Sigmoid colon (tissue), 7 donors: ENCODE data around the gene SPRED2. TPM values are rescaled to one million over a fixed set of nuclear protein-coding genes. Genes with fewer than 3 reads are reported as not detected.
A peak's percentile ranks its signal among the peaks of the same experiment; 100 is the strongest.

Experiments
- DNase-seq: peaks from one replicate; pipeline ENCODE4 v3.0.0-alpha.2; 2019
- H3K27ac ChIP-seq, 4 donors: fragments of 200-600 bp; sonication (generic); one replicate each; pipeline ENCODE4 v1.5.1; 2016 to 2019; ENCODE audit warnings: mild to moderate bottlenecking in 1 of 4
- H3K27me3 ChIP-seq, 3 donors: fragments of 200-600 bp; sonication (generic); one replicate each; pipeline ENCODE4 v1.5.1; 2019; ENCODE audit warnings: mild to moderate bottlenecking in 1 of 3
- H3K36me3 ChIP-seq, 4 donors: fragments of 200-600 bp; sonication (generic); one replicate each; pipeline ENCODE4 v1.5.1; 2016 to 2019
- H3K4me1 ChIP-seq, 4 donors: fragments of 200-600 bp; sonication (generic); one replicate each; pipeline ENCODE4 v1.5.1; 2017 to 2019
- H3K4me3 ChIP-seq, 4 donors: fragments of 200-600 bp; sonication (generic); one replicate each; pipeline ENCODE4 v1.5.1; 2017 to 2019; ENCODE audit warnings: mild to moderate bottlenecking in 2 of 4, moderate library complexity in 1 of 4
- H3K9me3 ChIP-seq, 4 donors: fragments of 200-600 bp in 3 of 4; sonication (generic) in 3 of 4; one replicate each; pipeline versions ENCODE4 v1.5.1 to v1.6.1; 2013 to 2019
- EP300 ChIP-seq, 4 donors: sonication (generic); formaldehyde crosslinking; IDR thresholded peaks; one replicate each; pipeline ENCODE4 v1.6.1; 2017; ENCODE audit warnings: antibody characterized with exemption in 4 of 4
- POLR2A ChIP-seq, 2 donors: fragments of 450-650 bp; IDR thresholded peaks; one replicate each; pipeline ENCODE4 v1.6.1; 2016; ENCODE audit warnings: antibody characterized with exemption in 2 of 2, mild to moderate bottlenecking in 2 of 2, moderate library complexity in 2 of 2
- POLR2AphosphoS5 ChIP-seq, 4 donors: sonication (generic); formaldehyde crosslinking; IDR thresholded peaks; one replicate each; pipeline ENCODE4 v1.6.1; 2017; ENCODE audit warnings: antibody characterized with exemption in 4 of 4
- WGBS, 2 donors: extraction: QIAGEN DNeasy Blood & Tissue Kit; methylation state at CpG; one replicate each; pipeline ENCODE4 v1.1.7; 2013; 5-methylcytosine and 5-hydroxymethylcytosine counted together
- intact Hi-C: fragments of 100-400 bp; cut with DNase I; formaldehyde crosslinking; loops from one replicate; pipeline ENCODE4 v1.15.1; 2023
- polyA plus RNA-seq, 3 donors: library from polyadenylated mRNA; stranded (reverse); fragments of 200-250 nt; gene quantifications; one replicate each; pipeline ENCODE4 v1.2.3, GENCODE V29; 2013
- total RNA-seq, 4 donors: library from RNA; depleted of rRNA; stranded (reverse); fragments of >200 nt; gene quantifications; one replicate each; pipeline ENCODE4 v1.1.0, GENCODE V29; 2016
- TF ChIP-seq, protein P1 (sequence below), 4 experiments: fragments of 450-650 bp in 3 of 4; fragments of 200-600 bp in 1 of 4; IDR thresholded peaks; one replicate each; pipeline ENCODE4 v1.5.1; 2016 to 2019; ENCODE audit warnings: antibody characterized with exemption in 4 of 4, mild to moderate bottlenecking in 3 of 4, moderate library complexity in 2 of 4
- donor health status: healthy with polysubstance abuse.
- donor health status: Bipolar disorder and iron deficiency.
- donor health status: healthy.

The SPRED2 gene
- total and polyA plus RNA-seq, 7 donors = 6.1 to 31.2 (median 13.0) TPM

DNA sequence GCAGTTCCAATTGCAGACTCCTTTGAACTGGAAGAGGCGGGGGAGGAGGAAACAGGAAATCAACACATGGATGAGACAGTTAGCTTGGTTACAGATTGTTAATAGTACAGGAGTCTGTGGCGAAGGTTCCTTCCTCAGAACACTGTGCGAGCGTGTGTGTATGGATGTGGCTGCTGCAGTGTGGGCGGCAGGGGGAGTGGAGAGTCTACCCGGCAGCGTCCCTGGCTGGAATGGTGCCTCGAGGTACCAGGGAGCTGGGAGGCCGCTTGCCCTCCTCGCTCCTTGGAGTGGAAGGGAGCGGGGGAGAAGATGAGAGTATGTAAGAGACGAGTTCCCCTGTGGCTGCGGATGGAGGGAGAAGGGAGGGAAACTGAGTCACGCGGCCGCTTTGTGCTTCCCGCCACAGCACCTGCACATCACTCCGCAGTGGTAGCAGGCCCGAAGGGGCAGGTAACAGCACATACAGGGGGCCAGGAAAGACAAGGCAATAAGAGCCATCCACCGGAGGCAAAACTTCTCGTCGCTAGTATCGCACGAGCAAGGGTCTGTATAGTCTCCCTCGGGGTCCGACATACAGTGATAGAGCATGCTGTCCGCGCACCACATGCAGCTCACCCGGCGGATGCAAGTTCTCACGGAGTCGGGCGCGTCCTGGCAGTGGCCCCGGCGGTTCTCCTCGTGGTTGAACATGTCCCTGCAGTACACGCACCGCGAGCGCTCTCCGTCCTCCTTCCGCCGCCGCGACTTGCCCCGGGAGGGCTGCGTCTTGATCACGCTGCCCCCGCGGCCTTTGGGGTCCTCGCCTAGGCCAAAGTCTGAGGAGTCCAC is 119.1 kb downstream of the SPRED2 start:
- no peaks in the 10 kb centered on the region for H3K27me3 ChIP-seq
- WGBS, 2 donors = 94 to 95% methylated on average over 52 of the region's 52 CpGs
- peaks cover 0 to 4% (median 2%) of the 10 kb centered on the region in 4 donors for H3K4me1 ChIP-seq
- no peak overlapping the region for H3K27ac ChIP-seq
- peaks cover 0 to 46% (median 12%) of the 10 kb centered on the region in 4 donors for H3K36me3 ChIP-seq
- peak; percentile 56 for DNase-seq
- TF ChIP-seq POLR2A (IDR thresholded peaks at IDR 0.05) (no peak), EP300 (IDR thresholded peaks at IDR 0.05) (no peak), POLR2AphosphoS5 (IDR thresholded peaks at IDR 0.05) (no peak)
- TF ChIP-seq, protein P1, sequence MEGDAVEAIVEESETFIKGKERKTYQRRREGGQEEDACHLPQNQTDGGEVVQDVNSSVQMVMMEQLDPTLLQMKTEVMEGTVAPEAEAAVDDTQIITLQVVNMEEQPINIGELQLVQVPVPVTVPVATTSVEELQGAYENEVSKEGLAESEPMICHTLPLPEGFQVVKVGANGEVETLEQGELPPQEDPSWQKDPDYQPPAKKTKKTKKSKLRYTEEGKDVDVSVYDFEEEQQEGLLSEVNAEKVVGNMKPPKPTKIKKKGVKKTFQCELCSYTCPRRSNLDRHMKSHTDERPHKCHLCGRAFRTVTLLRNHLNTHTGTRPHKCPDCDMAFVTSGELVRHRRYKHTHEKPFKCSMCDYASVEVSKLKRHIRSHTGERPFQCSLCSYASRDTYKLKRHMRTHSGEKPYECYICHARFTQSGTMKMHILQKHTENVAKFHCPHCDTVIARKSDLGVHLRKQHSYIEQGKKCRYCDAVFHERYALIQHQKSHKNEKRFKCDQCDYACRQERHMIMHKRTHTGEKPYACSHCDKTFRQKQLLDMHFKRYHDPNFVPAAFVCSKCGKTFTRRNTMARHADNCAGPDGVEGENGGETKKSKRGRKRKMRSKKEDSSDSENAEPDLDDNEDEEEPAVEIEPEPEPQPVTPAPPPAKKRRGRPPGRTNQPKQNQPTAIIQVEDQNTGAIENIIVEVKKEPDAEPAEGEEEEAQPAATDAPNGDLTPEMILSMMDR (IDR thresholded peaks at IDR 0.05) = no peak
- H3K9me3 ChIP-seq = no peaks in the 10 kb centered on the region
- H3K4me3 ChIP-seq = no peak overlapping the region
- intact Hi-C loops = no loop called here

DNA sequence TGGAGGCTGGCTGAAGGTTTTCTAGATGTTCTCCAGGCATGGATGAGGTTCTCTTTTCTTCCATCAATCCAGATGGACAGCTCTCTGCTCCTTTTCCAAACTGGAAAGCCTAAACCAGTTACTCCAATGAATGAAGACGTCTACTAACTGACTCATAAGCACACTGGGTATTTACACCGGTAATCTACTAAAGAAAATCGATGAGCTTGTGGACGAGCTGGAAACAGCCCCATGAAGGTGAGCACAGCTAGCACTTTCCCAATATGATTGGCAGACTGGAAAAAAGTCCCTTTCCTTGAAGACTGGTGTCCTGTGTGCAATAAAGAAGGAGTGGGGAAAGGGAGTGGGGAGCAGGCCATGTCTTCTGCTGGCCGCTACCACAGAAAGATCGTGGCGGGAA is 120.8 kb downstream of the SPRED2 start:
- Histone ChIP-seq H3K27me3 (no peaks in the 10 kb centered on the region), H3K4me1 (peaks cover 0 to 4% (median 2%) of the 10 kb centered on the region in 4 donors), H3K27ac (peak overlapping the region in 2 of 4 donors; percentile 29 to 43), H3K4me3 (no peak overlapping the region), H3K36me3 (peaks cover 0 to 46% (median 12%) of the 10 kb centered on the region in 4 donors), H3K9me3 (no peaks in the 10 kb centered on the region)
- no peak for DNase-seq
- WGBS, 2 donors = 95 to 96% methylated on average over 7 of the region's 7 CpGs
- TF ChIP-seq EP300 (IDR thresholded peaks at IDR 0.05) (no peak), POLR2A (IDR thresholded peaks at IDR 0.05) (no peak), POLR2AphosphoS5 (IDR thresholded peaks at IDR 0.05) (no peak)
- TF ChIP-seq, protein P1 (IDR thresholded peaks at IDR 0.05) = no peak
- intact Hi-C loops = no loop called here

- intact Hi-C loops = no loop called here
- H3K27me3 ChIP-seq = no peaks in the 10 kb centered on the region
- no peaks in the 10 kb centered on the region for H3K9me3 ChIP-seq
- no peak for DNase-seq
- H3K4me1 ChIP-seq = peaks cover 0 to 4% (median under 1%) of the 10 kb centered on the region in 4 donors
- no peak for TF ChIP-seq POLR2A (IDR thresholded peaks at IDR 0.05)
- no peak overlapping the region for H3K4me3 ChIP-seq
- H3K27ac ChIP-seq = peak overlapping the region in 3 of 4 donors; percentile 38 to 54 (median 43)
- WGBS, 2 donors = 90 to 93% methylated on average over 6 of the region's 6 CpGs
- H3K36me3 ChIP-seq = peaks cover 0 to 42% (median 12%) of the 10 kb centered on the region in 4 donors
Measured at GRCh38 chr2:65311049-65311448, 121.3 kb downstream of the SPRED2 start.

GRCh38 chr2:65309699-65310098 is 122.7 kb downstream of the SPRED2 start:
- 82 to 87% methylated on average over 8 of the region's 8 CpGs for WGBS, 2 donors
- Histone ChIP-seq H3K9me3 (no peaks in the 10 kb centered on the region), H3K36me3 (peaks cover 0 to 32% (median 12%) of the 10 kb centered on the region in 4 donors), H3K4me1 (no peaks in the 10 kb centered on the region), H3K4me3 (no peak overlapping the region), H3K27me3 (no peaks in the 10 kb centered on the region), H3K27ac (peak overlapping the region; percentile 30 to 60 (median 46))
- DNase-seq = no peak
- intact Hi-C loops = no loop called here
- no peak for TF ChIP-seq EP300 (IDR thresholded peaks at IDR 0.05)
- TF ChIP-seq POLR2A (IDR thresholded peaks at IDR 0.05) = no peak
- TF ChIP-seq, protein P1 (IDR thresholded peaks at IDR 0.05) = no peak
- no peak for TF ChIP-seq POLR2AphosphoS5 (IDR thresholded peaks at IDR 0.05)

DNA sequence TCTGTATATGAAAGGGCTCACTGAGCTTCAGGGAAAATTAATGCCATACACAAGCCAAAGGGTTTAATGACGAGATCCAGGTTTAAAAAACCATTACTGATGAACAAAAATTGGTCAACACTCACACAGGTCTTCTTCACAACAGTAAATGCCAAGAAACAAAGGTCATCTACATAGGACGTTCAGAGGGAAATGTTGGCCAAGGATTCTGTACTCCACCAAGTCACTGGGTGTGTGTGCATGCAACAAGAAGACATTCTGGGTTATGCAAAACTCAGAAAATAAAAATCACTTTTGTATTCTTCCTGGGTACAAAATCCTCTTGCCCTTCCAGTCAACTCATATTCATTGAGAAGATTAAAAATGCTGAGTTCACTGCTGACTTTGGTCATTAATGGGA is 126.5 kb downstream of the SPRED2 start:
- no peaks in the 10 kb centered on the region for H3K9me3 ChIP-seq
- no peak for DNase-seq
- H3K36me3 ChIP-seq = no peaks in the 10 kb centered on the region
- TF ChIP-seq EP300 (IDR thresholded peaks at IDR 0.05) = no peak
- TF ChIP-seq POLR2A (IDR thresholded peaks at IDR 0.05) = no peak
- no peak for TF ChIP-seq POLR2AphosphoS5 (IDR thresholded peaks at IDR 0.05)
- 76 to 88% methylated on average over 2 of the region's 2 CpGs for whole genome bisulfite sequencing, 2 donors
- H3K4me1 ChIP-seq = peaks cover 0 to 14% (median 11%) of the 10 kb centered on the region in 4 donors
- no peak overlapping the region for H3K27ac ChIP-seq
- no peak overlapping the region for H3K4me3 ChIP-seq
- H3K27me3 ChIP-seq = no peaks in the 10 kb centered on the region
- intact Hi-C loops = no loop called here
